GM18858 (cell line): ENCODE measurements around the gene STAT5A.
"Not testable (repeated sequence)": the region's sequence is repeated elsewhere in the genome, so short reads cannot be mapped to it uniquely, and the experiment has no call there.

ENCODE experiments used
- ATAC-seq: cut with Tn5 transposase; IDR thresholded peaks from one replicate; pipeline ENCODE4 v1.9.1; 2021; ENCODE audit not compliant: unreplicated experiment

STAT5A gene

DNA sequence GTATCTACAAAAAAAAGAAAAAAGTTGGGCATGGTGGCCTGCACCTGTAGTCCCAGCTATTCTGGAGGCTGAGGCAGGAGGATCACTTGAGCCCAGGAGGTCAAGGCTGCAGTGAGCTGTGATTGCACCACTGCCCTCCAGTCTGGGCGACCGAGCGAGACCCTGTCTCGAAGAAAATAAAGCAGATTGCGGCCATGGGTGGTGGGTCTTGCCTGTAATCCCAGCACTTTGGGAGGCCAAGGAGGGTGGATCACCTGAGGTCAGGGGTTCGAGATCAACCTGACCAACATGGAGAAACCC lies 16.7 kb downstream of the STAT5A start:
- ATAC-seq: not testable (repeated sequence)

DNA sequence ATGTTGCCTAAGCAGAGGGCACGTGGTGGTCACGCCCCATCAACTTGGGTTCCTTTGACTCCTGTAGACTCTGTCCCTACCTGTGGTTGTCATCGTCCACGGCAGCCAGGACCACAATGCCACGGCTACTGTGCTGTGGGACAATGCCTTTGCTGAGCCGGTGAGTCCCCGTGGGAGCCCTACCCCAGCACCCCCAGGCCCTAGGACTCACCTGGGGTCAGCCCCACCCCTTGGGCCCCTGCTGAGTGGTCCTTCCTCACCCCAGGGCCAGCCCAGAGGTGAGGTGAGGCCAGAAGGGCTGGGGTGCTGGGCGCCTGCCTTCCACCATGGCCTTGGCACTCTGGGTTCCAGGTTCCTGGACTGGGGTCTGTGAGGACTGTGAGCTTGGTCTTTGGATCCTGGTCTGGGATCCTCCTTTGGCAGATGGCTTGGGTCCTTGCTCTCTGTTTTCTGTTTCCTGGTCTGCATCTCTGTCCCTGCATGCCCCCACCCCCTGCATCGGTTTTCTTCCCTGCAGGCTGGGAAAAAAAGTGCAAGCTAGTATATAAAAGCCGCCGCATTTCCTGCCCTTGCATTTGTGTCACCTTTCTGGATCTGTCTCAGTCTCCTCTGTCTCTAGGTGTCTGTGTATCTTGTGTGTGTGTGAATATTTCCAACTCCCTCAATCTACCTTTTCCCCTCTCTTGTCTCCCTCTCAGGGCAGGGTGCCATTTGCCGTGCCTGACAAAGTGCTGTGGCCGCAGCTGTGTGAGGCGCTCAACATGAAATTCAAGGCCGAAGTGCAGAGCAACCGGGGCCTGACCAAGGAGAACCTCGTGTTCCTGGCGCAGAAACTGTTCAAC lies 17.5 kb downstream of the STAT5A start:
- ATAC-seq: no peak

DNA sequence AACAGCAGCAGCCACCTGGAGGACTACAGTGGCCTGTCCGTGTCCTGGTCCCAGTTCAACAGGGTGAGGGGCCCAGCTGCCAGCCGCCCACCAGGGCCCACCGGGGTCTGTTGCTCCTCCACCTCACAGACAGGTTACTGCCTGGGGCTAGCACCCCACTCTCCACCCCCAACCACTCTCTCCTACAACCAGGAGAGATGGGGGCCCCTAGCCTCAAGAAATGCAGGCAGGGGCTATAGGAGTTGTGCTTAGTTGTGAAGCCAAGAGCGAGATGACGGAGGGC lies 18.0 kb downstream of the STAT5A start:
- no peak for ATAC-seq

GRCh38 chr17:42307362-42307927 lies 19.1 kb downstream of the STAT5A start:
- no peak for ATAC-seq

DNA sequence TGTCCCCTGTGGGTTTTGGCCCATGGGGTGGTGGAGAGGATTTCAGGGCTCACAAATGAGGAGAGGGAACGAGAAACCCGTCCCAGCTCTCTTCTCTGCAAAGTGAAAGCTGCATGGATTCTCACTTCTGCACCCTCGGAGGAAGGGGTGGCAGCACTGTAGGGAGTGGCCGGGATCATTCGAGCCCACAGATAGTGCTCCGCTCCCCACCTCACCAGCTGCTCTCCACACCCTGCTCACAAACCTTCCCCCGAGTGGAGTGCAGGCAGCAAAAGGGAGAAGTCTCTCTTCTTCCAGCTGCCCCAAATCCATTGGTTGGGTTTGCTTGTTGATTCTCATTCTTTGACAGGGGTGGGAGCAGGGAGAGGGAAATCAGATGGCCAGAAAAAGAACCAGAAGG lies 20.1 kb downstream of the STAT5A start:
- ATAC-seq: no peak

- no peak for ATAC-seq
Measured at GRCh38 chr17:42309142-42309541, 20.8 kb downstream of the STAT5A start.

GRCh38 chr17:42309986-42310786 lies 21.9 kb downstream of the STAT5A start:
- ATAC-seq: no peak

DNA sequence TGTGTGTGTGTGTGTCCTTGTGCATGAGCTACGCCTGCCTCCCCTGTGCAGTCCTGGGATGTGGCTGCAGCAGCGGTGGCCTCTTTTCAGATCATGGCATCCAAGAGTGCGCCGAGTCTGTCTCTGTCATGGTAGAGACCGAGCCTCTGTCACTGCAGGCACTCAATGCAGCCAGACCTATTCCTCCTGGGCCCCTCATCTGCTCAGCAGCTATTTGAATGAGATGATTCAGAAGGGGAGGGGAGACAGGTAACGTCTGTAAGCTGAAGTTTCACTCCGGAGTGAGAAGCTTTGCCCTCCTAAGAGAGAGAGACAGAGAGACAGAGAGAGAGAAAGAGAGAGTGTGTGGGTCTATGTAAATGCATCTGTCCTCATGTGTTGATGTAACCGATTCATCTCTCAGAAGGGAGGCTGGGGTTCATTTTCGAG lies 22.5 kb downstream of the STAT5A start:
- ATAC-seq: no peak

DNA sequence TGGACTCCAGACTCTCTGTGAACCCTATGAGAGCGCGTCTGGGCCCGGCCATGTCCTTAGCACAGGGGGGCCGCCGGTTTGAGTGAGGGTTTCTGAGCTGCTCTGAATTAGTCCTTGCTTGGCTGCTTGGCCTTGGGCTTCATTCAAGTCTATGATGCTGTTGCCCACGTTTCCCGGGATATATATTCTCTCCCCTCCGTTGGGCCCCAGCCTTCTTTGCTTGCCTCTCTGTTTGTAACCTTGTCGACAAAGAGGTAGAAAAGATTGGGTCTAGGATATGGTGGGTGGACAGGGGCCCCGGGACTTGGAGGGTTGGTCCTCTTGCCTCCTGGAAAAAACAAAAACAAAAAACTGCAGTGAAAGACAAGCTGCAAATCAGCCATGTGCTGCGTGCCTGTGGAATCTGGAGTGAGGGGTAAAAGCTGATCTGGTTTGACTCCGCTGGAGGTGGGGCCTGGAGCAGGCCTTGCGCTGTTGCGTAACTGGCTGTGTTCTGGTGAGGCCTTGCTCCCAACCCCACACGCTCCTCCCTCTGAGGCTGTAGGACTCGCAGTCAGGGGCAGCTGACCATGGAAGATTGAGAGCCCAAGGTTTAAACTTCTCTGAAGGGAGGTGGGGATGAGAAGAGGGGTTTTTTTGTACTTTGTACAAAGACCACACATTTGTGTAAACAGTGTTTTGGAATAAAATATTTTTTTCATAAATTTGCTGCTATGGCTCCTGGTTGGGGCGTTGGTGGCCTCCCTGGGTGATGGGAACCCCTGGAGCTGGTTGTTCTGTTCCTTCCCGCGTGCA lies 23.1 kb downstream of the STAT5A start:
- no peak for ATAC-seq

DNA sequence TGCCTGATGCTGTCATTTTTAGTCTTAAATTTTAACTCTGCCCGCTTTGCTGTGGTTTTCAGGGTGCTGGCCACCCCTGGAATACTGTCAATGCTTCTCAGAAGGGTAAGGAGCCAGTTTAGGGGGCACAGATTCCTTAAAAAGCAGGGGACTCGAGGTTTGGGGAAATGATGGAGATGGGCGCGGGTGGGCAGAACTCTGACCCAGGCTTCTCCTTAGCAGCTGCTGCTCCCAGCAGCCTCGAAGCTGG lies 23.7 kb downstream of the STAT5A start:
- ATAC-seq: no peak

GRCh38 chr17:42312285-42313130 lies 24.2 kb downstream of the STAT5A start:
- ATAC-seq: no peak

- no peak for ATAC-seq
Measured at GRCh38 chr17:42313389-42313772, 25.1 kb downstream of the STAT5A start.

GRCh38 chr17:42313773-42314566 lies 25.7 kb downstream of the STAT5A start:
- ATAC-seq: no peak

DNA sequence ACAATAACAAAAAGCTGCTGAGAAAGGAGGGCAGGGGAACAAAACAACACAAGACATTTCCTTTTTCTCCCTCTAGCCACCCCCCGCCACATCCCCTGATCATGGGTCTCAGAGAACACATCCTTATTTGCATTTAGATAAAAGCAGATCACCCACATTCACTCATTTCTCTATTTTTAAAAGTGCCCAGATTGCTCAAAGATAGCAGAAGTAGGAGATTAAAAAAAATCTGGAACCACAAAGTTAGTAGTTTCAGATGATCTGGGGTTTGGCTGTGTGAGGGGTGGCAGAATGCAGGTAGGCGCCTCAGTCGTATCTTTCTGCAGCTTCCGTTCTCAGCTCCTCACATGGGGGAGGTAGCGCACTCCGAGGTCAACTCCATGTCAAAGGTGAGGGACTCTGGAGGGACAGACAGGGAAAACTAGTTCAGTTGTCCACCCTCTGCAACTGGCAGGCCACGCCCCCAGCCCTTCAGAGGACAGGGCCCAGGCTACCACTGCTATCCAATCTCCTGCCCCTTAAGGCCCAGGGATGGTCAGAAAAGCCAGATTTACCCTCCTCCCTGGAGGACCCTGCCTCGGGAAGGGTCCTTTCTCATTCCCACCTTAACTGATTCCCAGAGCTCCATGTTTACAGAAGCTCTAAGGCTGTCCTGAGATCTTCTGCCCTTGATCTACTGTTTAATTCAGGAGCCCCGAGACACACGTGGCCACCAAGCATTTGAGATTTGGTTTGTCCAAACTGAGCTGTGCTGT lies 27.3 kb downstream of the STAT5A start:
- no peak for ATAC-seq

DNA sequence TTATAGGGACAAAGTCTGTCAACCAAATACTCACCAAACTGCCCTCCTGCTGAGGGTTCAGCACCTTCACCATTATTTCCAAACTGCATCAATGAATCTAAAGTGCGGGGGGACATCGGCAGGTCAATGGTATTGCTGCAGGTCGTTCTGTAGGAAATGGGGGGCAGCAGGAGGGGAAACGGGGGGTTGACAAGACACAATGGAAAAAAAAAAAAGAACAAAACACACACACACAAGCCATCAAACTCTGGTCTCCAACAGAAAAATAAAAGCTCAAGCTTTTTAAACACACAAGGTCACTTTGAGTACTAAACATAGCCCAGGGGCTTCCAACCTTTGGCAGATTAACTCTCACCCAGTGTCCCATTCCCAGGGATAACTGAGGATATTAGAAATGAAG lies 28.5 kb downstream of the STAT5A start:
- ATAC-seq: no peak

GRCh38 chr17:42317266-42317845 lies 29.1 kb downstream of the STAT5A start:
- no peak for ATAC-seq

- ATAC-seq: not testable (repeated sequence)
Measured at GRCh38 chr17:42317967-42318366, 29.7 kb downstream of the STAT5A start.

- no peak for ATAC-seq
Measured at GRCh38 chr17:42321555-42321954, 33.3 kb downstream of the STAT5A start.
